A673 (cell line): Measurements from ENCODE around the gene C10orf95. TPM values are rescaled to one million over a fixed set of nuclear protein-coding genes. Genes with fewer than 3 reads are reported as not detected.

Experiments used
- BruUV-seq: library from RNA; stranded (reverse); fragments of 400-500 nt; replicated peaks from 2 replicates; lab custom pipeline; 2021; lab: Mats Ljungman, UMichigan
- CTCF ChIA-PET: fragments of 300-600 bp; sonication (Branson Sonifier 250); formaldehyde crosslinking; loops from one replicate; lab custom pipeline; 2022; ENCODE audit warnings: antibody characterized with exemption; lab: Charles Lee
- POLR2A ChIA-PET: fragments of 300-600 bp; sonication (Branson Sonifier 250); formaldehyde crosslinking; loops from one replicate; lab custom pipeline; 2022; ENCODE audit warnings: antibody characterized with exemption; ENCODE audit not compliant: low non-redundant PET; lab: Charles Lee
- DNase-seq: peaks from one replicate; pipeline ENCODE4 v3.0.0-alpha.2; 2015; ENCODE audit warnings: low spot score
- H3K27ac ChIP-seq: fragments of 200-600 bp; sonication (generic); 2 replicates; pipeline ENCODE4 v1.5.1; 2016; ENCODE audit warnings: mixed run types, low read depth, mild to moderate bottlenecking, mixed read lengths, antibody characterized with exemption, low read length; ENCODE audit not compliant: poor library complexity, severe bottlenecking
- H3K27me3 ChIP-seq: fragments of 200-600 bp; sonication (generic); replicated peaks from 2 replicates; pipeline ENCODE4 v1.6.1; 2017; ENCODE audit warnings: mixed run types, low read depth, mild to moderate bottlenecking, mixed read lengths, antibody characterized with exemption, low read length; ENCODE audit not compliant: insufficient read depth, poor library complexity
- H3K36me3 ChIP-seq: fragments of 200-600 bp; sonication (generic); 2 replicates; pipeline ENCODE4 v1.6.1; 2016; ENCODE audit warnings: mixed run types, mild to moderate bottlenecking, mixed read lengths, antibody characterized with exemption, low read length; ENCODE audit not compliant: insufficient read depth, poor library complexity, severe bottlenecking
- H3K4me1 ChIP-seq: fragments of 200-600 bp; sonication (generic); 2 replicates; pipeline ENCODE4 v1.6.1; 2017; ENCODE audit warnings: mixed run types, mild to moderate bottlenecking, mixed read lengths, antibody characterized with exemption, low read length; ENCODE audit not compliant: insufficient read depth, poor library complexity, severe bottlenecking
- H3K4me3 ChIP-seq: fragments of 200-600 bp; sonication (generic); 2 replicates; pipeline ENCODE4 v1.5.1; 2016; ENCODE audit warnings: low read depth, mixed run types, mild to moderate bottlenecking, mixed read lengths, low read length; ENCODE audit not compliant: poor library complexity, severe bottlenecking
- H3K9me3 ChIP-seq: fragments of 200-600 bp; sonication (generic); 2 replicates; pipeline ENCODE4 v1.6.1; 2016; ENCODE audit warnings: mixed run types, low read depth, mild to moderate bottlenecking, mixed read lengths, antibody characterized with exemption, low read length; ENCODE audit not compliant: poor library complexity, severe bottlenecking
- EZH2 ChIP-seq: fragments of 200-600 bp; sonication (generic); IDR thresholded peaks from 2 replicates; pipeline ENCODE4 v1.6.1; 2017; ENCODE audit warnings: borderline replicate concordance, low read depth, mild to moderate bottlenecking, mixed read lengths, antibody characterized with exemption, low read length; ENCODE audit not compliant: poor library complexity, severe bottlenecking
- intact Hi-C: fragments of 100-400 bp; cut with micrococcal nuclease; formaldehyde crosslinking; loops from one replicate; pipeline ENCODE4 v1.10.0; 2022; ENCODE audit not compliant: unreplicated experiment
- total RNA-seq: library from RNA; stranded (reverse); gene quantifications from 2 replicates; pipeline ENCODE4 v1.2.3, GENCODE V29; 2021
- TF ChIP-seq, protein P1 (sequence below): fragments of 300-800, 200-600 bp; sonication (generic); conservative IDR thresholded peaks from 2 replicates; pipeline ENCODE4 v1.5.1; 2017; ENCODE audit warnings: low read depth, mild to moderate bottlenecking, antibody characterized with exemption, low read length, moderate library complexity, mixed read lengths

C10orf95 gene
- total RNA-seq, 1 experiment from 2014 or later, result not detected

DNA sequence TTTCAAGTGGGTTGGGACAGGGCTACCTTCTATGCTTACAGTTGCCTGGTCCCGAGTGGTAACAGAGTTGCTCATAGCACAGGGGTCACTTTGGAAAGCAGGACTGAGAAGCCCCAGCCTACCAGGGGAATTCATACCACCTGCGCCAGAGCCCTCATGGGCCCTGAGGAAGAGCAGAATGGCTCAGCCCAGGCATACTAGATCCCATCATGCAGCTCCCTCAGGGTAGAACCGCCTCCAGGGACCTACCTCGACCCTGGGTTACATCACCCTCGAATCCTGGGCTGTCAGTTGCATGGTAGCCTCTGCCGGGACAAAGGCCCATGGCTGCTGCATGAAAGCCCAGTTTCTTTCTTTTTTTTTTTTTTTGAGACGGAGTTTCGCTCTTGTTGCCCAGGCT, 21.9 kb downstream of the C10orf95 start:
- H3K27ac ChIP-seq, result no peak overlapping the region
- no TSS peak for BruUV-seq
- POLR2A ChIA-PET, result no interaction called here
- no peak for DNase-seq
- CTCF ChIA-PET, result no interaction called here
- H3K36me3 ChIP-seq, result peaks cover 2% of the 10 kb centered on the region
- H3K9me3 ChIP-seq, result no peaks in the 10 kb centered on the region
- no peak for TF ChIP-seq EZH2
- TF ChIP-seq, protein P1, sequence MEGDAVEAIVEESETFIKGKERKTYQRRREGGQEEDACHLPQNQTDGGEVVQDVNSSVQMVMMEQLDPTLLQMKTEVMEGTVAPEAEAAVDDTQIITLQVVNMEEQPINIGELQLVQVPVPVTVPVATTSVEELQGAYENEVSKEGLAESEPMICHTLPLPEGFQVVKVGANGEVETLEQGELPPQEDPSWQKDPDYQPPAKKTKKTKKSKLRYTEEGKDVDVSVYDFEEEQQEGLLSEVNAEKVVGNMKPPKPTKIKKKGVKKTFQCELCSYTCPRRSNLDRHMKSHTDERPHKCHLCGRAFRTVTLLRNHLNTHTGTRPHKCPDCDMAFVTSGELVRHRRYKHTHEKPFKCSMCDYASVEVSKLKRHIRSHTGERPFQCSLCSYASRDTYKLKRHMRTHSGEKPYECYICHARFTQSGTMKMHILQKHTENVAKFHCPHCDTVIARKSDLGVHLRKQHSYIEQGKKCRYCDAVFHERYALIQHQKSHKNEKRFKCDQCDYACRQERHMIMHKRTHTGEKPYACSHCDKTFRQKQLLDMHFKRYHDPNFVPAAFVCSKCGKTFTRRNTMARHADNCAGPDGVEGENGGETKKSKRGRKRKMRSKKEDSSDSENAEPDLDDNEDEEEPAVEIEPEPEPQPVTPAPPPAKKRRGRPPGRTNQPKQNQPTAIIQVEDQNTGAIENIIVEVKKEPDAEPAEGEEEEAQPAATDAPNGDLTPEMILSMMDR, result no peak
- peaks cover 7% of the 10 kb centered on the region for H3K4me1 ChIP-seq
- H3K27me3 ChIP-seq, result no peaks in the 10 kb centered on the region
- intact Hi-C loops, result no loop called here
- H3K4me3 ChIP-seq, result no peak overlapping the region

DNA sequence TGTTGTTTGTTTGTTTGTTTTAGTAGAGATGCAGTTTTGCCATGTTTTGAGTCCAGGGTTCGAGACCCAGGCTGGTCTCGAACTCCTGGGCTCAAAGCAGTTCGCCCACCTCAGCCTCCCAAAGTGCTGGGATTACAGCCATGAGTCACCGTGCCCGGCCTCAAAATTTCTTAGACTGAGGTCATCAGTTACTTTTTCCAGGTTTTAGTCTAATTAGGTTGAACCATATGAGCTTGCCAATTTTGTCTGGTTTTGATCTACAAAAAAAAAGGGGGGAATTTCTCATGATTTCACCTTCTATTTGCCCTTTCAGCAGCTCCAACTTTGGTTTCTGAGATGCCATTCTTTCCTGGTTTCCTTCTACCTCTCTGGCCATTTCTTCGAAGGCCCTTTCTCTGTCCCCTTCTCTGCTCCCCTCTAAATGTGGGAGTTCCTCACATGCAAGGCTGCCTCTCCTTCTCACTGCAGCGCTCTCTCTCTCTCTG, 24.5 kb downstream of the C10orf95 start:
- TF ChIP-seq EZH2, result no peak
- TF ChIP-seq, protein P1, result no peak
- Histone ChIP-seq H3K27me3 (no peaks in the 10 kb centered on the region), H3K27ac (no peak overlapping the region), H3K36me3 (peaks cover 8% of the 10 kb centered on the region), H3K4me3 (no peak overlapping the region), H3K4me1 (peaks cover 17% of the 10 kb centered on the region), H3K9me3 (no peaks in the 10 kb centered on the region)
- DNase-seq, result no peak
- POLR2A ChIA-PET, result no interaction called here
- intact Hi-C loops, result no loop called here
- no TSS peak for BruUV-seq
- CTCF ChIA-PET, result no interaction called here

DNA sequence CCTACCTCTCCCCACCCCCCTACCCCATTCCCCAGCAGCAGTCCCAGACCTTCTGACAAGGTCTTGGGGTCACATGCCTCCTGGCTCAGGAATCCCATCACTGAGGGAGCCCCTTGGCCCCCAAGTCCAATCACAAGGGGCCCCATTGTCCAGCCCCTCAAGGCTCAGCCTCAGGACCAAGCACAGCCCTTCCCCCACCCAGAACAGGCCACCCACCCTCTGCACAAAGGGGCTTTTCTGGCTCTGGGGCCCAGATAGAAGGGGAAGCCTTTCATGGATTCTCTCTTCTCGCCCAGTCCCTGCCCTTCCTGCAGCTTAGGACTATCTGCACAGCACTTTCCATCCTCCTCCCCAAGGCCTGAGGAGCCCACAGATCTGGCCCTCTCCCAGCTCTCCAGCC, 25.9 kb downstream of the C10orf95 start:
- Histone ChIP-seq H3K27me3 (no peaks in the 10 kb centered on the region), H3K4me3 (no peak overlapping the region), H3K4me1 (peaks cover 10% of the 10 kb centered on the region), H3K9me3 (no peaks in the 10 kb centered on the region), H3K27ac (no peak overlapping the region), H3K36me3 (peaks cover 8% of the 10 kb centered on the region)
- POLR2A ChIA-PET, result interaction anchor here (0.7 kb wide), 1 partner anchor 606 kb away, joined by 3 read pairs; no protein-coding TSS in a partner anchor
- CTCF ChIA-PET, result no interaction called here
- no peak for DNase-seq
- intact Hi-C loops, result no loop called here
- TF ChIP-seq EZH2, result no peak
- TF ChIP-seq, protein P1, result no peak
- no TSS peak for BruUV-seq
